HEK293 (cell line): ENCODE data around the gene GRM5.

Experiments
- CTCF ChIA-PET: fragments of 350-600 bp; formaldehyde crosslinking; extraction: SDS; loops from one replicate; lab custom pipeline; 2021; ENCODE audit warnings: antibody characterized with exemption; lab: Yijun Ruan, JAX
- POLR2A ChIA-PET: fragments of 300-600 bp; formaldehyde crosslinking; extraction: SDS; loops from one replicate; lab custom pipeline; 2020; ENCODE audit warnings: antibody characterized with exemption, inconsistent platforms; lab: Yijun Ruan, JAX
- H3K27ac ChIP-seq: fragments of 200-500 bp; sonication (Bioruptor generic); 2 replicates; pipeline ENCODE4 v1.5.1; 2014; ENCODE audit warnings: low read depth, low read length, control low read depth, inconsistent platforms; ENCODE audit errors: extremely low read depth
- H3K36me3 ChIP-seq, 2 experiments: fragments of 200-500 bp in 1 of 2; sonication (Bioruptor generic) in 1 of 2; 1 replicate in 1 of 2; 2 replicates in 1 of 2; pipeline ENCODE4 v1.5.1; 2014 to 2017; ENCODE audit warnings: inconsistent platforms in 2 of 2, low read length in 2 of 2; ENCODE audit not compliant: control insufficient read depth in 2 of 2, insufficient read depth in 1 of 2
- H3K4me1 ChIP-seq: fragments of 200-500 bp; sonication (Bioruptor generic); 2 replicates; pipeline ENCODE4 v1.5.1; 2014; ENCODE audit warnings: mild to moderate bottlenecking, low read length, inconsistent platforms; ENCODE audit not compliant: control insufficient read depth, insufficient read depth
- H3K4me3 ChIP-seq: 2 replicates; pipeline ENCODE4 v1.5.1; 2011; ENCODE audit warnings: low read depth, mild to moderate bottlenecking, control low read depth, low read length, moderate library complexity
- H3K9me3 ChIP-seq: fragments of 200-500 bp; sonication (Bioruptor generic); 2 replicates; pipeline ENCODE4 v1.5.1; 2014; ENCODE audit warnings: low read depth, low read length, inconsistent platforms; ENCODE audit not compliant: control insufficient read depth, insufficient read depth
- KLF1 ChIP-seq: fragments of 450-650 bp; formaldehyde crosslinking; IDR thresholded peaks from 2 replicates; pipeline ENCODE4 v1.5.1; 2016; ENCODE audit warnings: missing biosample characterization, missing genetic modification characterization
- KLF9 ChIP-seq: fragments of 450-650 bp; formaldehyde crosslinking; IDR thresholded peaks from 2 replicates; pipeline ENCODE4 v1.5.1; 2016; ENCODE audit warnings: missing biosample characterization, missing genetic modification characterization, low read depth
- SETDB1 ChIP-seq: IDR thresholded peaks from one replicate; pipeline ENCODE4 v1.6.1; 2017; ENCODE audit warnings: mild to moderate bottlenecking, low read length, moderate library complexity, mixed read lengths; ENCODE audit not compliant: insufficient read length
- ZIC2 ChIP-seq: fragments of 450-650 bp; formaldehyde crosslinking; IDR thresholded peaks from 2 replicates; pipeline ENCODE4 v1.5.1; 2016; ENCODE audit warnings: missing biosample characterization, missing genetic modification characterization
- ZNF10 ChIP-seq: fragments of 450-650 bp; formaldehyde crosslinking; IDR thresholded peaks from 2 replicates; pipeline ENCODE4 v1.5.1; 2017; ENCODE audit warnings: missing biosample characterization, missing genetic modification characterization
- ZNF112 ChIP-seq: fragments of 450-650 bp; formaldehyde crosslinking; IDR thresholded peaks from 2 replicates; pipeline ENCODE4 v1.5.0; 2017; ENCODE audit warnings: missing biosample characterization, missing genetic modification characterization
- ZNF202 ChIP-seq: fragments of 450-650 bp; formaldehyde crosslinking; IDR thresholded peaks from 2 replicates; pipeline ENCODE4 v1.5.1; 2016; ENCODE audit warnings: missing biosample characterization, missing genetic modification characterization, borderline replicate concordance
- ZNF221 ChIP-seq: fragments of 450-650 bp; formaldehyde crosslinking; IDR thresholded peaks from 2 replicates; pipeline ENCODE4 v1.5.1; 2017; ENCODE audit warnings: missing biosample characterization, missing genetic modification characterization, borderline replicate concordance
- ZNF23 ChIP-seq: fragments of 450-650 bp; formaldehyde crosslinking; IDR thresholded peaks from 2 replicates; pipeline ENCODE4 v1.5.1; 2016; ENCODE audit warnings: missing biosample characterization, missing genetic modification characterization, borderline replicate concordance
- ZNF24 ChIP-seq: fragments of 450-650 bp; formaldehyde crosslinking; IDR thresholded peaks from 2 replicates; pipeline ENCODE4 v1.5.1; 2016; ENCODE audit warnings: missing biosample characterization, missing genetic modification characterization
- ZNF292 ChIP-seq: fragments of 450-650 bp; formaldehyde crosslinking; IDR thresholded peaks from 2 replicates; pipeline ENCODE4 v1.5.1; 2016; ENCODE audit warnings: low read depth, missing biosample characterization, missing genetic modification characterization, borderline replicate concordance
- ZNF404 ChIP-seq: fragments of 450-650 bp; formaldehyde crosslinking; IDR thresholded peaks from 2 replicates; pipeline ENCODE4 v1.5.1; 2017; ENCODE audit warnings: missing biosample characterization, missing genetic modification characterization
- ZNF510 ChIP-seq: fragments of 450-650 bp; formaldehyde crosslinking; IDR thresholded peaks from 2 replicates; pipeline ENCODE4 v1.5.1; 2018; ENCODE audit warnings: mild to moderate bottlenecking, missing genetic modification characterization, missing biosample characterization; ENCODE audit not compliant: insufficient replicate concordance
- ZNF514 ChIP-seq: fragments of 450-650 bp; formaldehyde crosslinking; IDR thresholded peaks from 2 replicates; pipeline ENCODE4 v1.5.1; 2016; ENCODE audit warnings: missing biosample characterization, missing genetic modification characterization
- ZNF548 ChIP-seq: fragments of 450-650 bp; formaldehyde crosslinking; IDR thresholded peaks from 2 replicates; pipeline ENCODE4 v1.5.1; 2016; ENCODE audit warnings: missing biosample characterization, missing genetic modification characterization
- ZNF558 ChIP-seq: fragments of 450-650 bp; formaldehyde crosslinking; IDR thresholded peaks from 2 replicates; pipeline ENCODE4 v1.5.1; 2016; ENCODE audit warnings: missing biosample characterization, missing genetic modification characterization
- ZNF629 ChIP-seq: fragments of 450-650 bp; formaldehyde crosslinking; IDR thresholded peaks from 2 replicates; pipeline ENCODE4 v1.5.1; 2017; ENCODE audit warnings: missing biosample characterization, missing genetic modification characterization
- ZNF670 ChIP-seq: fragments of 450-650 bp; formaldehyde crosslinking; IDR thresholded peaks from 2 replicates; pipeline ENCODE4 v1.5.1; 2016; ENCODE audit warnings: missing biosample characterization, missing genetic modification characterization, low read depth
- ZNF692 ChIP-seq: fragments of 450-650 bp; formaldehyde crosslinking; IDR thresholded peaks from 2 replicates; pipeline ENCODE4 v1.5.1; 2016; ENCODE audit warnings: missing biosample characterization, missing genetic modification characterization
- ZNF768 ChIP-seq: fragments of 450-650 bp; formaldehyde crosslinking; IDR thresholded peaks from 2 replicates; pipeline ENCODE4 v1.5.1; 2018; ENCODE audit warnings: missing biosample characterization, mild to moderate bottlenecking, missing genetic modification characterization
- ZNF785 ChIP-seq: fragments of 450-650 bp; formaldehyde crosslinking; IDR thresholded peaks from 2 replicates; pipeline ENCODE4 v1.5.1; 2016; ENCODE audit warnings: missing biosample characterization, missing genetic modification characterization
- ZNF830 ChIP-seq: fragments of 450-650 bp; IDR thresholded peaks from 2 replicates; pipeline ENCODE4 v1.5.0; 2018; ENCODE audit warnings: missing biosample characterization, missing genetic modification characterization, low read depth, mild to moderate bottlenecking, moderate library complexity
- TF ChIP-seq, protein P1 (sequence below): fragments of 450-650 bp; formaldehyde crosslinking; conservative IDR thresholded peaks from 2 replicates; pipeline ENCODE4 v1.5.1; 2016; ENCODE audit warnings: low read depth, missing biosample characterization, missing genetic modification characterization
- TF ChIP-seq, protein P2 (sequence below): sonication (generic); formaldehyde crosslinking; IDR thresholded peaks from 2 replicates; pipeline ENCODE4 v1.8.1; 2022; ENCODE audit warnings: mild to moderate bottlenecking, moderate library complexity, missing genetic modification reagents
- TF ChIP-seq, protein P3 (sequence below): fragments of 450-650 bp; formaldehyde crosslinking; IDR thresholded peaks from 2 replicates; pipeline ENCODE4 v1.5.1; 2016; ENCODE audit warnings: missing biosample characterization, missing genetic modification characterization
- TF ChIP-seq, protein P4 (sequence below): fragments of 450-650 bp; formaldehyde crosslinking; IDR thresholded peaks from 2 replicates; pipeline ENCODE4 v1.5.0; 2017; ENCODE audit warnings: missing biosample characterization, missing genetic modification characterization, borderline replicate concordance
- TF ChIP-seq, protein P5 (sequence below): fragments of 450-650 bp; formaldehyde crosslinking; IDR thresholded peaks from 2 replicates; pipeline ENCODE4 v1.5.1; 2016; ENCODE audit warnings: missing biosample characterization, missing genetic modification characterization

Gene GRM5

GRCh38 chr11:88623531-88623930 lies 442.3 kb downstream of the GRM5 start:
- Histone ChIP-seq H3K27ac (no peak overlapping the region), H3K9me3 (no peaks in the 10 kb centered on the region), H3K4me1 (no peaks in the 10 kb centered on the region), H3K36me3 (no peaks in the 10 kb centered on the region), H3K4me3 (no peak overlapping the region)
- no peak for TF ChIP-seq ZNF24 (tag by site-specific recombination)
- no peak for TF ChIP-seq ZNF830 (tag by site-specific recombination)
- TF ChIP-seq ZNF768, result no peak
- TF ChIP-seq ZNF10 (tag by site-specific recombination), result no peak
- TF ChIP-seq ZNF202 (tag by site-specific recombination), result no peak
- no peak for TF ChIP-seq ZNF548 (tag by site-specific recombination)
- TF ChIP-seq ZNF629 (tag by site-specific recombination), result no peak
- no peak for TF ChIP-seq ZNF692 (tag by site-specific recombination)
- no peak for TF ChIP-seq ZNF221 (tag by site-specific recombination)
- TF ChIP-seq KLF1 (tag by site-specific recombination), result no peak
- TF ChIP-seq ZNF785 (tag by site-specific recombination), result no peak
- TF ChIP-seq, protein P1, sequence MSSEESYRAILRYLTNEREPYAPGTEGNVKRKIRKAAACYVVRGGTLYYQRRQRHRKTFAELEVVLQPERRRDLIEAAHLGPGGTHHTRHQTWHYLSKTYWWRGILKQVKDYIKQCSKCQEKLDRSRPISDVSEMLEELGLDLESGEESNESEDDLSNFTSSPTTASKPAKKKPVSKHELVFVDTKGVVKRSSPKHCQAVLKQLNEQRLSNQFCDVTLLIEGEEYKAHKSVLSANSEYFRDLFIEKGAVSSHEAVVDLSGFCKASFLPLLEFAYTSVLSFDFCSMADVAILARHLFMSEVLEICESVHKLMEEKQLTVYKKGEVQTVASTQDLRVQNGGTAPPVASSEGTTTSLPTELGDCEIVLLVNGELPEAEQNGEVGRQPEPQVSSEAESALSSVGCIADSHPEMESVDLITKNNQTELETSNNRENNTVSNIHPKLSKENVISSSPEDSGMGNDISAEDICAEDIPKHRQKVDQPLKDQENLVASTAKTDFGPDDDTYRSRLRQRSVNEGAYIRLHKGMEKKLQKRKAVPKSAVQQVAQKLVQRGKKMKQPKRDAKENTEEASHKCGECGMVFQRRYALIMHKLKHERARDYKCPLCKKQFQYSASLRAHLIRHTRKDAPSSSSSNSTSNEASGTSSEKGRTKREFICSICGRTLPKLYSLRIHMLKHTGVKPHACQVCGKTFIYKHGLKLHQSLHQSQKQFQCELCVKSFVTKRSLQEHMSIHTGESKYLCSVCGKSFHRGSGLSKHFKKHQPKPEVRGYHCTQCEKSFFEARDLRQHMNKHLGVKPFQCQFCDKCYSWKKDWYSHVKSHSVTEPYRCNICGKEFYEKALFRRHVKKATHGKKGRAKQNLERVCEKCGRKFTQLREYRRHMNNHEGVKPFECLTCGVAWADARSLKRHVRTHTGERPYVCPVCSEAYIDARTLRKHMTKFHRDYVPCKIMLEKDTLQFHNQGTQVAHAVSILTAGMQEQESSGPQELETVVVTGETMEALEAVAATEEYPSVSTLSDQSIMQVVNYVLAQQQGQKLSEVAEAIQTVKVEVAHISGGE, result no peak
- no peak for TF ChIP-seq KLF9 (tag by site-specific recombination)
- TF ChIP-seq, protein P2, sequence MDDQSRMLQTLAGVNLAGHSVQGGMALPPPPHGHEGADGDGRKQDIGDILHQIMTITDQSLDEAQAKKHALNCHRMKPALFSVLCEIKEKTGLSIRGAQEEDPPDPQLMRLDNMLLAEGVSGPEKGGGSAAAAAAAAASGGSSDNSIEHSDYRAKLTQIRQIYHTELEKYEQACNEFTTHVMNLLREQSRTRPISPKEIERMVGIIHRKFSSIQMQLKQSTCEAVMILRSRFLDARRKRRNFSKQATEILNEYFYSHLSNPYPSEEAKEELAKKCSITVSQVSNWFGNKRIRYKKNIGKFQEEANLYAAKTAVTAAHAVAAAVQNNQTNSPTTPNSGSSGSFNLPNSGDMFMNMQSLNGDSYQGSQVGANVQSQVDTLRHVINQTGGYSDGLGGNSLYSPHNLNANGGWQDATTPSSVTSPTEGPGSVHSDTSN (CRISPR knock-in tag), result no peak
- no peak for TF ChIP-seq ZNF510 (tag by site-specific recombination)
- TF ChIP-seq, protein P3, sequence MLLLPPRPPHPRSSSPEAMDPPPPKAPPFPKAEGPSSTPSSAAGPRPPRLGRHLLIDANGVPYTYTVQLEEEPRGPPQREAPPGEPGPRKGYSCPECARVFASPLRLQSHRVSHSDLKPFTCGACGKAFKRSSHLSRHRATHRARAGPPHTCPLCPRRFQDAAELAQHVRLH, result no peak
- TF ChIP-seq ZNF112 (tag by site-specific recombination), result no peak
- no peak for TF ChIP-seq ZNF558
- TF ChIP-seq ZNF514, result no peak
- no peak for TF ChIP-seq ZNF23
- ChIA-PET POLR2A (no interaction called here), CTCF (no interaction called here)

GRCh38 chr11:88620568-88621130 lies 445.1 kb downstream of the GRM5 start:
- Histone ChIP-seq H3K4me1 (no peaks in the 10 kb centered on the region), H3K27ac (no peak overlapping the region), H3K36me3 (no peaks in the 10 kb centered on the region), H3K9me3 (no peaks in the 10 kb centered on the region), H3K4me3 (no peak overlapping the region)
- CTCF ChIA-PET, result no interaction called here
- POLR2A ChIA-PET, result no interaction called here
- TF ChIP-seq, protein P4, sequence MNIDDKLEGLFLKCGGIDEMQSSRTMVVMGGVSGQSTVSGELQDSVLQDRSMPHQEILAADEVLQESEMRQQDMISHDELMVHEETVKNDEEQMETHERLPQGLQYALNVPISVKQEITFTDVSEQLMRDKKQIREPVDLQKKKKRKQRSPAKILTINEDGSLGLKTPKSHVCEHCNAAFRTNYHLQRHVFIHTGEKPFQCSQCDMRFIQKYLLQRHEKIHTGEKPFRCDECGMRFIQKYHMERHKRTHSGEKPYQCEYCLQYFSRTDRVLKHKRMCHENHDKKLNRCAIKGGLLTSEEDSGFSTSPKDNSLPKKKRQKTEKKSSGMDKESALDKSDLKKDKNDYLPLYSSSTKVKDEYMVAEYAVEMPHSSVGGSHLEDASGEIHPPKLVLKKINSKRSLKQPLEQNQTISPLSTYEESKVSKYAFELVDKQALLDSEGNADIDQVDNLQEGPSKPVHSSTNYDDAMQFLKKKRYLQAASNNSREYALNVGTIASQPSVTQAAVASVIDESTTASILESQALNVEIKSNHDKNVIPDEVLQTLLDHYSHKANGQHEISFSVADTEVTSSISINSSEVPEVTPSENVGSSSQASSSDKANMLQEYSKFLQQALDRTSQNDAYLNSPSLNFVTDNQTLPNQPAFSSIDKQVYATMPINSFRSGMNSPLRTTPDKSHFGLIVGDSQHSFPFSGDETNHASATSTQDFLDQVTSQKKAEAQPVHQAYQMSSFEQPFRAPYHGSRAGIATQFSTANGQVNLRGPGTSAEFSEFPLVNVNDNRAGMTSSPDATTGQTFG (tag by site-specific recombination), result no peak
- TF ChIP-seq ZNF404 (tag by site-specific recombination), result no peak
- TF ChIP-seq SETDB1, result no peak
- no peak for TF ChIP-seq ZIC2 (tag by site-specific recombination)
- no peak for TF ChIP-seq ZNF292 (tag by site-specific recombination)
- TF ChIP-seq ZNF670 (tag by site-specific recombination), result no peak
- TF ChIP-seq, protein P5, sequence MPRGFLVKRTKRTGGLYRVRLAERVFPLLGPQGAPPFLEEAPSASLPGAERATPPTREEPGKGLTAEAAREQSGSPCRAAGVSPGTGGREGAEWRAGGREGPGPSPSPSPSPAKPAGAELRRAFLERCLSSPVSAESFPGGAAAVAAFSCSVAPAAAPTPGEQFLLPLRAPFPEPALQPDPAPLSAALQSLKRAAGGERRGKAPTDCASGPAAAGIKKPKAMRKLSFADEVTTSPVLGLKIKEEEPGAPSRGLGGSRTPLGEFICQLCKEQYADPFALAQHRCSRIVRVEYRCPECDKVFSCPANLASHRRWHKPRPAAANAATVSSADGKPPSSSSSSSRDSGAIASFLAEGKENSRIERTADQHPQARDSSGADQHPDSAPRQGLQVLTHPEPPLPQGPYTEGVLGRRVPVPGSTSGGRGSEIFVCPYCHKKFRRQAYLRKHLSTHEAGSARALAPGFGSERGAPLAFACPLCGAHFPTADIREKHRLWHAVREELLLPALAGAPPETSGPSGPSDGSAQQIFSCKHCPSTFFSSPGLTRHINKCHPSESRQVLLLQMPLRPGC (tag by site-specific recombination), result no peak
- no peak for TF ChIP-seq ZNF23
